ENCODE results near the gene UBXN11.

Gene UBXN11, protein sequence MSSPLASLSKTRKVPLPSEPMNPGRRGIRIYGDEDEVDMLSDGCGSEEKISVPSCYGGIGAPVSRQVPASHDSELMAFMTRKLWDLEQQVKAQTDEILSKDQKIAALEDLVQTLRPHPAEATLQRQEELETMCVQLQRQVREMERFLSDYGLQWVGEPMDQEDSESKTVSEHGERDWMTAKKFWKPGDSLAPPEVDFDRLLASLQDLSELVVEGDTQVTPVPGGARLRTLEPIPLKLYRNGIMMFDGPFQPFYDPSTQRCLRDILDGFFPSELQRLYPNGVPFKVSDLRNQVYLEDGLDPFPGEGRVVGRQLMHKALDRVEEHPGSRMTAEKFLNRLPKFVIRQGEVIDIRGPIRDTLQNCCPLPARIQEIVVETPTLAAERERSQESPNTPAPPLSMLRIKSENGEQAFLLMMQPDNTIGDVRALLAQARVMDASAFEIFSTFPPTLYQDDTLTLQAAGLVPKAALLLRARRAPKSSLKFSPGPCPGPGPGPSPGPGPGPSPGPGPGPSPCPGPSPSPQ

DNA sequence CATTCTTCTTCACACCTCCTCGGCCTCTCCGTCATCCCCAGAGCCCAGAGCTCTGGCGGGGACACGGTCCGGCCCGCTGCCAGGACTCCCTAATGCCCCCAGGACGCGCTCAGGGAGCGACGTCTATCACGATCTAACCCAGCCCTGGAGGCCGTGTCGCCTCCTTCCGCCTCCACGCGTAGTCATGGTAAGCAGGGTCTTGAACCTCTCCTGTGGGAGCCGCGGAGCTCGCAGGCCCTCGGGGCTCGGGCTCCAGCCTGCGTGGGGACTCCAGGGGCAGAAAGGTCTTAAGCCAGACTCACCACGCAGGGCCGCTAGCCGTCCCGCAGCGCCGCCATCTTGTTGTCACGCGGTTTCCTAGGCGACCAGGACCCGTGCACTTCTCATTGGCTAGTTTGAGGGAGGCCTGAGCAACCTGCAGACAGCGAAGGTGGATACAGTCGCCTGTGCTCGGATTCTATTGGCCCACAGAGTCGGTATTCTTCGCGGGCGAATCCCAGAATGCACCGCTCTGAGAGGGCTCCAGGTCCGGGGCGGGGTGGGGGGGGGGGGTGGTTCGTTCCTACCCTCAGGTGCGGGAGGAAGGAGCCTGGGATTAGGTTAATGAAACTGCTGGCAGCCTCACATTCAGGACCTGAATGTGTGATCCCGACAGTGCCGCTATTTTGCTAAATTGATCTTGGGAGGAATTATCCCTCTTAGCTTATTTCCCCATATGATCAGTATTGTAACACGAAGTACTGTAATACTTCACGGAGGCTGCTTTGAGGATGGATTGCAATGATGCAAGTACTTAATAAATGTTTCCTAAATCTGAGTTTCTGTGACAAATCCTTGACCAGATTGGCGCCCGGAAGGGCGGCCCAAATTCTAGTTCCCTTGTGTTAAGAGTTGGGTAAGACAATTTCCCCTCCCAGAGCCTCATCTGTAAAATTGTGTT lies at the start of gene UBXN11:
Gene UBXN11 (minus strand): TSS at position 347 of the 940 bp plus-strand sequence. CDS start 3,753 bp downstream, outside the sequence.
- peaks cover 19% of the 10 kb centered on the region for H3K4me1 ChIP-seq (ENCODE audit: low read depth, poor library complexity, severe bottlenecking)
- TF ChIP-seq, protein P1, sequence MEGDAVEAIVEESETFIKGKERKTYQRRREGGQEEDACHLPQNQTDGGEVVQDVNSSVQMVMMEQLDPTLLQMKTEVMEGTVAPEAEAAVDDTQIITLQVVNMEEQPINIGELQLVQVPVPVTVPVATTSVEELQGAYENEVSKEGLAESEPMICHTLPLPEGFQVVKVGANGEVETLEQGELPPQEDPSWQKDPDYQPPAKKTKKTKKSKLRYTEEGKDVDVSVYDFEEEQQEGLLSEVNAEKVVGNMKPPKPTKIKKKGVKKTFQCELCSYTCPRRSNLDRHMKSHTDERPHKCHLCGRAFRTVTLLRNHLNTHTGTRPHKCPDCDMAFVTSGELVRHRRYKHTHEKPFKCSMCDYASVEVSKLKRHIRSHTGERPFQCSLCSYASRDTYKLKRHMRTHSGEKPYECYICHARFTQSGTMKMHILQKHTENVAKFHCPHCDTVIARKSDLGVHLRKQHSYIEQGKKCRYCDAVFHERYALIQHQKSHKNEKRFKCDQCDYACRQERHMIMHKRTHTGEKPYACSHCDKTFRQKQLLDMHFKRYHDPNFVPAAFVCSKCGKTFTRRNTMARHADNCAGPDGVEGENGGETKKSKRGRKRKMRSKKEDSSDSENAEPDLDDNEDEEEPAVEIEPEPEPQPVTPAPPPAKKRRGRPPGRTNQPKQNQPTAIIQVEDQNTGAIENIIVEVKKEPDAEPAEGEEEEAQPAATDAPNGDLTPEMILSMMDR (conservative IDR thresholded peaks at IDR 0.05; ENCODE audit: low read depth, low read length), result no peak
- H3K27ac ChIP-seq, result peak within 1 kb of the TSS; percentile 63
- no peaks in the 10 kb centered on the region for H3K79me2 ChIP-seq (ENCODE audit: insufficient read depth, low read depth)
- H3K4me2 ChIP-seq, result peak within 1 kb of the TSS; percentile 98
- no peaks in the 10 kb centered on the region for H3K27me3 ChIP-seq (ENCODE audit: insufficient read depth, low read depth)
- no peaks in the 10 kb centered on the region for H4K20me1 ChIP-seq (ENCODE audit: insufficient read depth)
- peak within 1 kb of the TSS; percentile 96 for H2AFZ ChIP-seq (ENCODE audit: low read depth)
- peak within 1 kb of the TSS; percentile 91 for H3K4me3 ChIP-seq (IDR thresholded peaks at IDR 0.05; ENCODE audit: insufficient read depth, low read depth, low read length)
- H3K9ac ChIP-seq, result peak within 1 kb of the TSS; percentile 77
- no peaks in the 10 kb centered on the region for H3K36me3 ChIP-seq (ENCODE audit: insufficient read depth)

DNA sequence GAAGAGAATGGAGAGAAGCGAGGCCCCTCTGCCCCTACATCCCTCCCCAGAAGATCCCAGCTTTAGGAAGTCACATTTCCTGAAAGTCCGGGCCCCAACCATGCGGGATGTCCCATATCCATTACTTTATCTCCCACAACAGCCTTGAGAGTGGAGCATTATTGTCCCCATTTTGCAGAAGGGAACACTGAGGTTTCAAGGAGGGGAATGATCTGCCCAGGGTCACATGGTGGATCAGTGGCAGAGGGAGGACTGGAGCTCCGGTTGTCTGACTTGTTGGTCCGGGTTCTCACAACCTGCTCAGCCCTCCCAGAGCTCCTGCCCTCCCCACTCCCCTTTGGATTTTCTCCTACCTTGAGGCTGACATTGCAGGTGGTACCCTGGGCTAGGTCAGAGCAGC lies 49.7 kb upstream of the UBXN11 start:
- no peaks in the 10 kb centered on the region for H3K36me3 ChIP-seq (ENCODE audit: insufficient read depth)
- no peak overlapping the region for H3K27ac ChIP-seq
- no peak overlapping the region for H3K4me2 ChIP-seq
- H3K27me3 ChIP-seq (ENCODE audit: insufficient read depth, low read depth), result no peaks in the 10 kb centered on the region
- TF ChIP-seq, protein P1 (conservative IDR thresholded peaks at IDR 0.05; ENCODE audit: low read depth, low read length), result no peak
- H3K9ac ChIP-seq, result no peak overlapping the region
- H4K20me1 ChIP-seq (ENCODE audit: insufficient read depth), result no peaks in the 10 kb centered on the region
- no peak overlapping the region for H2AFZ ChIP-seq (ENCODE audit: low read depth)
- no peak overlapping the region for H3K4me3 ChIP-seq (IDR thresholded peaks at IDR 0.05; ENCODE audit: insufficient read depth, low read depth, low read length)
- no peaks in the 10 kb centered on the region for H3K79me2 ChIP-seq (ENCODE audit: insufficient read depth, low read depth)
- H3K4me1 ChIP-seq (ENCODE audit: low read depth, poor library complexity, severe bottlenecking), result no peaks in the 10 kb centered on the region

DNA sequence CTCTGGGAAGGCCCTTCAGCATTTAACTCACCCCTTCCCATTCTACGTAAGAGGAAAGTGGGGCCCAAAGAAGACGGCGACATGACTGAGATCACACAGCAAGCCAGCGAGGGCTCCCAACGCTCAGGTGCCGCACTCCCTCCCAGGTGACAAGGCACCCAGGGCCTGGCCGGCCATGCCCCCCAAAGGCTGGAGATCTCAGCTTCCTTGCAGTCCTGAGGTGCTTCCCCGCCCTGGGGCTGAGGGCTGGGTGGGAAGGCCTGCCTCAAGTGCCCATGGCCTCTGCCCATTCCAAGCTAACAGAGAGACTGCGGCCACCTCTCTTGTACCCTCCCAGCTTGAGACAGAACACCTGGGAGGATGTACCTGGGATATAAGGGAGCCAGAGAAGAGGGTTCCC lies 48.5 kb upstream of the UBXN11 start:
- no peaks in the 10 kb centered on the region for H4K20me1 ChIP-seq (ENCODE audit: insufficient read depth)
- no peak overlapping the region for H2AFZ ChIP-seq (ENCODE audit: low read depth)
- no peak overlapping the region for H3K9ac ChIP-seq
- no peaks in the 10 kb centered on the region for H3K27me3 ChIP-seq (ENCODE audit: insufficient read depth, low read depth)
- TF ChIP-seq, protein P1 (conservative IDR thresholded peaks at IDR 0.05; ENCODE audit: low read depth, low read length), result no peak
- H3K4me1 ChIP-seq (ENCODE audit: low read depth, poor library complexity, severe bottlenecking), result no peaks in the 10 kb centered on the region
- H3K4me3 ChIP-seq (IDR thresholded peaks at IDR 0.05; ENCODE audit: insufficient read depth, low read depth, low read length), result no peak overlapping the region
- H3K4me2 ChIP-seq, result no peak overlapping the region
- H3K79me2 ChIP-seq (ENCODE audit: insufficient read depth, low read depth), result no peaks in the 10 kb centered on the region
- H3K27ac ChIP-seq, result no peak overlapping the region
- H3K36me3 ChIP-seq (ENCODE audit: insufficient read depth), result no peaks in the 10 kb centered on the region

DNA sequence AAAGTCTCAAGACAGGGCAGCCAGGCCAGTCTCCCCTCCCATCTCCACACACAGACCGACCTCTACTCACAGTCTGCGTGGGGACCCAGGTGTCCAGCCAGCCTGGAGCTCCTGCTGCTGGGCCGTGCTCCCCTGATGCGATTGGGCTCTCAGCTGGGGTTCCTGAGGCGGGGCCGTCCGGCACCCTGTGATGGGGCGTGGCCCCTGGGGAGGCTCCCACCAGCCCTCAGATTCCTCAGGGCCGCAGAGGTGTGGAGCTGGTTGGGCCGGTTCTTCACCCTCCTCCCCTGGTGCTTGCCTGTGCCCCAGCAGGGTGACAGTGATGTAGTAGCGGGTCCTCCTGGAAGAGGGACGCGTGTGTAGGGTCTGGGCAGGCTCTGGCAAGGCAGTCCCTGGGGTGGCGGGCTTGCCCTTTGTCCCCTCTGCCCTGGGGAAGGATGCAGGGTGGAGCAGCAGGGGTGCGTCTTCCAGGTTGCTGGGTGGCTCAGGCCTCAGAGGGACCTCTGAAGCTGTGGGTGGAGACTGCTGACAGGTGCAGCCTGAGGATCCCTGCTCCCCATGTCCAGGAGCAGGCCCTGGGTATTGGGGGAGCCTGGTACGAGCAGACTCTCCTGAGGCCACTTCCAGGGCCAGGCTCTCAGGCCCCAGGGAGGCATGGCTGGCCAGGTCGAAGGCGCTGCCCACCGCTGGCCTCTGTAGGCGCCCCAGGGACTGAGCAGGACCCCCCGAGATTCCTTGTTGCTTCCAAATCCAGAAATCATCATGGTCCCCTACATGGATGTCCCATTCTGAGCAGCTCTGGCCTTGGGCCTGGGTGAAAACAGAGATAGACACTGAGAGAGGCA lies 47.8 kb upstream of the UBXN11 start, which contains the start of gene CRYBG2:
Gene CRYBG2 (minus strand): TSS at position 155 of the 845 bp plus-strand sequence. CDS start 7,473 bp downstream, outside the sequence.
- no peaks in the 10 kb centered on the region for H4K20me1 ChIP-seq (ENCODE audit: insufficient read depth)
- no peaks in the 10 kb centered on the region for H3K4me1 ChIP-seq (ENCODE audit: low read depth, poor library complexity, severe bottlenecking)
- H3K79me2 ChIP-seq (ENCODE audit: insufficient read depth, low read depth), result no peaks in the 10 kb centered on the region
- H3K36me3 ChIP-seq (ENCODE audit: insufficient read depth), result no peaks in the 10 kb centered on the region
- H3K4me3 ChIP-seq (IDR thresholded peaks at IDR 0.05; ENCODE audit: insufficient read depth, low read depth, low read length), result no peak within 1 kb of the TSS
- no peak within 1 kb of the TSS for H2AFZ ChIP-seq (ENCODE audit: low read depth)
- no peak within 1 kb of the TSS for H3K9ac ChIP-seq
- TF ChIP-seq, protein P1 (conservative IDR thresholded peaks at IDR 0.05; ENCODE audit: low read depth, low read length), result no peak
- H3K27me3 ChIP-seq (ENCODE audit: insufficient read depth, low read depth), result no peaks in the 10 kb centered on the region
- H3K27ac ChIP-seq, result no peak within 1 kb of the TSS
- no peak within 1 kb of the TSS for H3K4me2 ChIP-seq

All from KMS-11 (cell line).